ENCODE results near the gene OR5AU1. TPM values are rescaled to one million over a fixed set of nuclear protein-coding genes. Genes with fewer than 3 reads are reported as not detected.

OR5AU1 gene
- total RNA-seq, 1 donor from 2014 or later, result not detected

- no peak overlapping the region for H3K4me3 ChIP-seq (ENCODE audit: insufficient read depth, low read depth, low read length)
- TF ChIP-seq EZH2 (IDR thresholded peaks at IDR 0.05; ENCODE audit: insufficient read depth, low read length) (no peak), CTCF (IDR thresholded peaks at IDR 0.05; ENCODE audit: insufficient read depth, low read depth, low read length) (no peak)
- no peaks in the 10 kb centered on the region for H3K27me3 ChIP-seq (ENCODE audit: insufficient read depth, low read length)
- H4K20me1 ChIP-seq (ENCODE audit: insufficient read depth, low read length), result no peaks in the 10 kb centered on the region
- Mint-ChIP-seq H3K4me1 (ENCODE audit: low read depth, unreplicated experiment) (no peaks in the 10 kb centered on the region), H3K27ac (ENCODE audit: unreplicated experiment) (no peak overlapping the region), H3K4me3 (ENCODE audit: unreplicated experiment) (no peak overlapping the region), H3K36me3 (ENCODE audit: low read depth, unreplicated experiment) (no peaks in the 10 kb centered on the region), H3K9me3 (ENCODE audit: unreplicated experiment) (peaks cover 17% of the 10 kb centered on the region), H3K27me3 (ENCODE audit: low read depth, unreplicated experiment) (no peaks in the 10 kb centered on the region)
- no peak for DNase-seq (ENCODE audit: low read depth)
- no peaks in the 10 kb centered on the region for H3K4me1 ChIP-seq (ENCODE audit: insufficient read depth, low read length)
- no peak overlapping the region for H3K4me2 ChIP-seq (ENCODE audit: low read length)
- H2AFZ ChIP-seq (ENCODE audit: low read depth, low read length), result no peak overlapping the region
- no peak for FAIRE-seq
- H3K9me3 ChIP-seq (ENCODE audit: insufficient read depth, low read depth, low read length), result no peaks in the 10 kb centered on the region
- H3K9ac ChIP-seq (ENCODE audit: low read length), result no peak overlapping the region
- no peak overlapping the region for H3K27ac ChIP-seq (ENCODE audit: low read depth, low read length)
- H3K79me2 ChIP-seq (ENCODE audit: insufficient read depth, low read length), result no peaks in the 10 kb centered on the region
- no peaks in the 10 kb centered on the region for H3K36me3 ChIP-seq (ENCODE audit: insufficient read depth, low read length)
These were observed 10.4 kb downstream of the OR5AU1 start for GRCh38 chr14:21145437-21145836.

- Histone ChIP-seq H3K4me3 (ENCODE audit: insufficient read depth, low read depth, low read length) (no peak overlapping the region), H3K4me1 (ENCODE audit: insufficient read depth, low read length) (no peaks in the 10 kb centered on the region), H3K27ac (ENCODE audit: low read depth, low read length) (no peak overlapping the region), H3K4me2 (ENCODE audit: low read length) (no peak overlapping the region), H3K79me2 (ENCODE audit: insufficient read depth, low read length) (no peaks in the 10 kb centered on the region), H4K20me1 (ENCODE audit: insufficient read depth, low read length) (no peaks in the 10 kb centered on the region), H3K9me3 (ENCODE audit: insufficient read depth, low read depth, low read length) (no peaks in the 10 kb centered on the region), H3K27me3 (ENCODE audit: insufficient read depth, low read length) (no peaks in the 10 kb centered on the region), H3K9ac (ENCODE audit: low read length) (no peak overlapping the region), H2AFZ (ENCODE audit: low read depth, low read length) (no peak overlapping the region), H3K36me3 (ENCODE audit: insufficient read depth, low read length) (no peaks in the 10 kb centered on the region)
- H3K27ac Mint-ChIP-seq (ENCODE audit: unreplicated experiment), result no peak overlapping the region
- H3K4me3 Mint-ChIP-seq (ENCODE audit: unreplicated experiment), result no peak overlapping the region
- DNase-seq (ENCODE audit: low read depth), result no peak
- H3K4me1 Mint-ChIP-seq (ENCODE audit: low read depth, unreplicated experiment), result no peaks in the 10 kb centered on the region
- no peaks in the 10 kb centered on the region for H3K27me3 Mint-ChIP-seq (ENCODE audit: low read depth, unreplicated experiment)
- H3K36me3 Mint-ChIP-seq (ENCODE audit: low read depth, unreplicated experiment), result no peaks in the 10 kb centered on the region
- no peak for TF ChIP-seq CTCF (IDR thresholded peaks at IDR 0.05; ENCODE audit: insufficient read depth, low read depth, low read length)
- peaks cover 17% of the 10 kb centered on the region for H3K9me3 Mint-ChIP-seq (ENCODE audit: unreplicated experiment)
- FAIRE-seq, result no peak
These were observed 13.5 kb downstream of the OR5AU1 start for GRCh38 chr14:21142357-21142756.

GRCh38 chr14:21136024-21136423 lies 19.8 kb downstream of the OR5AU1 start:
- Histone ChIP-seq H2AFZ (ENCODE audit: low read depth, low read length) (no peak overlapping the region), H3K27me3 (ENCODE audit: insufficient read depth, low read length) (no peaks in the 10 kb centered on the region), H3K36me3 (ENCODE audit: insufficient read depth, low read length) (no peaks in the 10 kb centered on the region), H3K4me2 (ENCODE audit: low read length) (no peak overlapping the region), H3K27ac (ENCODE audit: low read depth, low read length) (no peak overlapping the region), H3K9ac (ENCODE audit: low read length) (no peak overlapping the region), H3K9me3 (ENCODE audit: insufficient read depth, low read depth, low read length) (no peaks in the 10 kb centered on the region), H3K79me2 (ENCODE audit: insufficient read depth, low read length) (no peaks in the 10 kb centered on the region), H4K20me1 (ENCODE audit: insufficient read depth, low read length) (no peaks in the 10 kb centered on the region), H3K4me3 (ENCODE audit: insufficient read depth, low read depth, low read length) (no peak overlapping the region), H3K4me1 (ENCODE audit: insufficient read depth, low read length) (no peaks in the 10 kb centered on the region)
- FAIRE-seq (no peak), DNase-seq (ENCODE audit: low read depth) (peak; percentile 10)
- no peaks in the 10 kb centered on the region for H3K27me3 Mint-ChIP-seq (ENCODE audit: low read depth, unreplicated experiment)
- H3K9me3 Mint-ChIP-seq (ENCODE audit: unreplicated experiment), result no peaks in the 10 kb centered on the region
- no peak overlapping the region for H3K4me3 Mint-ChIP-seq (ENCODE audit: unreplicated experiment)
- H3K4me1 Mint-ChIP-seq (ENCODE audit: low read depth, unreplicated experiment), result no peaks in the 10 kb centered on the region
- TF ChIP-seq EZH2 (IDR thresholded peaks at IDR 0.05; ENCODE audit: insufficient read depth, low read length) (no peak), CTCF (IDR thresholded peaks at IDR 0.05; ENCODE audit: insufficient read depth, low read depth, low read length) (peak; percentile 70)
- no peaks in the 10 kb centered on the region for H3K36me3 Mint-ChIP-seq (ENCODE audit: low read depth, unreplicated experiment)
- no peak overlapping the region for H3K27ac Mint-ChIP-seq (ENCODE audit: unreplicated experiment)

Measured in astrocyte (in vitro differentiated cells and primary cell).